GM21786 (cell line): ENCODE results near the gene NELL1.
"Not testable (repeated sequence)": the region's sequence is repeated elsewhere in the genome, so short reads cannot be mapped to it uniquely, and the experiment has no call there.

Source experiments
- ATAC-seq: cut with Tn5 transposase; IDR thresholded peaks from one replicate; pipeline ENCODE4 v1.9.1; 2021; ENCODE audit not compliant: unreplicated experiment

Gene NELL1

DNA sequence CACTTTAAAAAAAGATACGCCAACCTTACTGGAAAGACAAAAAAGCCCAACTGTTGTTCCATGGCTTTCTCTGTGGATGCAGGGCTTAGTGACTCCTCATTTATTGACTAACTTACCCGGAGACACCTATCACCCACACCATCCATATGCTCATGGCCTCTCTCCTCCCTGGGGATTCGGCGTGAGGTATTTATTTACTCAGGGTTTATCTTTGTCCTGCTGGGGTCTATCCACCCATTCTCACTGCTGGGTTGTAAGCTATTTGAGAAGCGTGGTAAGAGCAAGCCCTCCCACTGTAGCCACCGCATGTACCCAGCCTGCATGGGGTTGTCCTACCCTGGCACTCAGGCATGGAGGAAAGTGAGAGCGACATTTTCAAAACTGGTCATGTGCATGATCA lies 93.6 kb downstream of the NELL1 start:
- ATAC-seq, result no peak

GRCh38 chr11:20770414-20770946 lies 101.1 kb downstream of the NELL1 start:
- ATAC-seq, result no peak

DNA sequence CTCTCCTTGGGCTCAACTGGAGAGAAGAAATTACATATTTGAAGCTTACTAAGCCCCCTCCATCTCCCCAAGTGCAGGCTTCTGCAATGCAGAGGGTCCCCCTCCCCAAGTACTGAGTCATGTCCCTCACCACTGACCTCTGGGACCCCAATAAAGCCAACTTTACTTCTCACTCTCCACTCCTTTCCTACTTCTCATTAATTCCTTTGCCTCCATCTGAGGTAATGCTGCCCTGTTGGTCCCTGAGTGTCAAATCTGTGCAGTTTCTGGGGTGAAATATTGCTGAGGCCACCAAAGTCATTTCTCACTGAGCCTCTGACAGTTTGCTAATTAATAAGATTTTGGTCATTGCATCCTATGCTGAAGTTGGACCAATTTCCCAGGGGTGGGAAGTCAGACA lies 101.6 kb downstream of the NELL1 start:
- ATAC-seq, result no peak

- no peak for ATAC-seq
Measured at GRCh38 chr11:20771681-20772080, 102.3 kb downstream of the NELL1 start.

DNA sequence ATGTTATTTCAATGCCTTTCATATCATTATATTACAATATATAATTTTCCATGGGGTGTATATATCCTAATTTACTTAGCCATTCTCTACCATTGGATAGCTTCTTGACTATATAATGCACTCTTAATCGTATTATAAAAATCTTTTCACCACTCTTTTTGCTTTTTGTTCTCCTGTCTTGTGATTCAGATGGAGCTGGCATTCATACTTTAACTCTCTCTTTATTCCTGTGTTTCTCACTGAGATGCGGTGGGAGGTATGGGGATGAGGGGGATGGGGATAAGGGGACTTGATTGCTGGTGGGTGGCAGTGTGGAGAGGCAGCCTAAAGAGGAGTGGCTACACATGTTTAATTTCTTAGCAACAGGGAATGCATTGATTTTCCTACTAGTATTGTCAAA lies 105.9 kb downstream of the NELL1 start:
- no peak for ATAC-seq

DNA sequence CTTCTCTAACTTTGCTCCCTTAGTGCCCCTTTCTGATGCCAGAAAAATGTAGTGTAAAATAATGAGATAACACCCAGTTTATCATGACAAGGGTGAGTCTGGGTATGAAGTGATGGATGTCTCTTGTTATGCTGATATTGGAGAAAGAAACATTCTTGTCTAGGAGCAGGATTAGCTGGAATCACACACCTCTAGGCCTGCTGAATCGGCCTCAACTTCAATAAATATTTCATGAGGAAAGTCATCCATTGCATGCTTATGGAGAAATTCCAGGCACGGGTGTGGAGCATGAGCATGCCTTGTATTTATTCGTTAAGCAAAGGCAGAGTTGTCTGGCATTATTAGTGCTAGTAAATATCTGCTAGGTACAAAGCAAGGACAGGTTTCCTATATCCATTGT lies 113.4 kb downstream of the NELL1 start:
- ATAC-seq, result no peak

GRCh38 chr11:20783220-20783619 lies 113.8 kb downstream of the NELL1 start:
- ATAC-seq, result no peak

- ATAC-seq, result no peak
Measured at GRCh38 chr11:20790622-20791021, 121.2 kb downstream of the NELL1 start.

DNA sequence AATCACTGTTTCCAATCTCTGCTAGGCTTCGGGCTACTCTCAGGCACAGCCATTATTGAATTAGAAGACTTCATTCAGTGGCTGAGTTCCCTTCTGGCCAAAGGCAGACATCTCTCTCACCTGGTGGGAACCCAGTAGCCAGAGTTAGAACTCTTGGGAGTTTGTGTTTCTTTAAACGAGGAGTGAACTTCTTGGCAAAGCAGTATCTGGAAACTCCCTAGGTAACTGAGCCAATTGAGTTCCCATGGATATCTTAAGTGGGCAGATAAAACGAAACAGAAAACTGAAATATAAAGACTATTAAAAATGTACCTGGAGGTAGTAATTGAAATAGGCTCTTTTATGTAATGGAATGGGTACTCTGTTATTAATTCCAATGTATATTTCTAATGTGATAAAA lies 125.6 kb downstream of the NELL1 start:
- ATAC-seq, result no peak

DNA sequence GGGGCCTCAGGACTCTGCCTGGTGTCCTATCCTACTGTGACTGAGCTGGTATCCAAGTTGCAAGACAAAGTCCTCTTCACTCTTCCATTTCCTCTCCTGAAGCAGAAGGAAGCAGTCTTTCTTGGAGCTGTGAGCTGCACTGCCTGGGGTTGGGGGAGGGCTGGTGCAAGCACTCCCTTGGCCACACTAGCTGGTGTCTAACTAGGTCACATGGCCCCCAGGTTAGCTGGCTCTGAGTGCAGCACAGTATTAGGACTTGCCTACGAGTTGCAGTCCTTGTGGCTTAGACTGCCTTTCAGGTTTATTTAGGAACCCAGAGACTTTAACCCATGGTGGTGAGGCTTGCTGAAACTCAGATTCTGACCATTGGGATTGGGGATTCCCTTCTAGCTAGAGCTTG lies 138.9 kb downstream of the NELL1 start:
- no peak for ATAC-seq

- no peak for ATAC-seq
Measured at GRCh38 chr11:20821046-20821445, 151.7 kb downstream of the NELL1 start.

GRCh38 chr11:20821470-20821869 lies 152.1 kb downstream of the NELL1 start:
- ATAC-seq, result no peak

DNA sequence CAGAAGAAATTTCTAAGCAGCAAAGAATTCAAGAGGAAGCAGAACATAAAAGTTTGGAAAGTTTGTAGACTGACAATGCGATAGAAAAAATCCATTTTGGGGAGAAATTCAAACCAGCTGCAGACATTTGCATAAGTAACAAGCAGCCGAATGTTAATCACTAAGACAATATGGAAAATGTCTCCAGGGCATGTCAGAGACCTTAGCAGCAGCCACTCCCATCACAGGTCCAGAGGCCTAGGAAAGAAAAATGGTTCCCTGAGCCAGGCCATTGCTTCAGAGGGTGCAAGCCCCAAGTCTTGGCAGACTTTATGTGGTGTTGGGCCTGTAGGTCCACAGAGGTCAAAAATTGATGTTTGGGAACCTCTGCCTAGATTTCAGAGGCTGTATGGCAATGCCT lies 155.4 kb downstream of the NELL1 start:
- ATAC-seq, result no peak

DNA sequence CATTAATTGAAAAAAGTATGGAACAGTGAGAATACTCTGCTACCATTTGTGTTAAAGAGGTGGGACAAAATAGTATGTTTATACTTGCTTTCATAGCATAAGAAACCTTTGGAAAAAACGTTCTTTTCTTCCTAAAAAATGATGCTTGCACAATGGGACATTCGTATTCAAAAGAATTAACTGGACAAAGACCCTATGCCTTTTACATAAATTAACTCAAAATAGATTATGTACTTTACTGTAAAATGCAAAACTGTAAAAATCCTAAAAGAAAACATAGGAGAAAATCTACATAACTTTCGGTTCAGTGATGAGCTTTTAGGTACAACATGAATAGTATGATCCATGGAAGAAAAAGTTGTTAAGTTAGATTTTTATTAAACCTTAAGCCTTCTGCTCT lies 166.2 kb downstream of the NELL1 start:
- no peak for ATAC-seq

- ATAC-seq, result no peak
Measured at GRCh38 chr11:20839231-20839630, 169.8 kb downstream of the NELL1 start.

GRCh38 chr11:20840341-20840740 lies 171.0 kb downstream of the NELL1 start:
- no peak for ATAC-seq

DNA sequence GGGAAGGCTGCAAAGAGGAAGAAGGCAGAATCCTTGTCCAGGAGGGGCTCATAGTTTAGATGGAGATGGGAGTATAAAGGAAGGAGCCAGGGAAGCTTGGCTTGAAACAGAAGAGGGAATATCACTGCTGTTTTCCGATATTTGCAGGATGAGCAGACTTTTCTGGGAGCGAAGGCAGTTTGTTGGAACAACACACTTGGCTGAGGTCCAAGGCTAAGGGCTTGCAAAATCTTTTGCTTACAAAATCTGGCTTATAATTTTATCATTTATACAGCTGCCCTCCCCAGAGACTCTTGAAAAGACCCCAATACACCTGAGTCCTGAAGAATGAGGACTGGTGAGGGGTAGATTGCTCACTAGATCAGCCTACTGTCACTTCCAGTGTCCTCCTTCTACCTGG lies 174.8 kb downstream of the NELL1 start:
- no peak for ATAC-seq

- ATAC-seq, result no peak
Measured at GRCh38 chr11:20844630-20845029, 175.2 kb downstream of the NELL1 start.

GRCh38 chr11:20854215-20854955 lies 185.0 kb downstream of the NELL1 start:
- no peak for ATAC-seq

GRCh38 chr11:20861322-20861721 lies 191.9 kb downstream of the NELL1 start:
- no peak for ATAC-seq

DNA sequence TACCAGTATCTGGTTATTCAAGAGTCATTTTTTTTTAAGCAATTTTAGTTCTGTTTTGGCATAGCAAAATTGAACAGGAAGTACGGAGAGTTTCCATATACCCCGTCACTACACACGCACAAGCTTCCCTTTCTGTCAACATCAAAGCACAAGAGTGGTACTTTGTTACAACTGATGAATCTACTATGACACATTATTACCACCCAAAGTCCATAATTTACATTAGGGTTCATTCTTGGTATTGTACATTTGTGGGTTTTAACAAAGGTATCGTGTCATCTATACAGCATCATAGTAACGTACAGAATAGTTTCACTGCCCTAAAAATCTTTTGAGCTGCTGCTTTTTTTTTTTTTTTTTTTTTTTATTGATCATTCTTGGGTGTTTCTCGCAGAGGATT lies 192.9 kb downstream of the NELL1 start:
- ATAC-seq, result not testable (repeated sequence)

- no peak for ATAC-seq
Measured at GRCh38 chr11:20864628-20865027, 195.2 kb downstream of the NELL1 start.

DNA sequence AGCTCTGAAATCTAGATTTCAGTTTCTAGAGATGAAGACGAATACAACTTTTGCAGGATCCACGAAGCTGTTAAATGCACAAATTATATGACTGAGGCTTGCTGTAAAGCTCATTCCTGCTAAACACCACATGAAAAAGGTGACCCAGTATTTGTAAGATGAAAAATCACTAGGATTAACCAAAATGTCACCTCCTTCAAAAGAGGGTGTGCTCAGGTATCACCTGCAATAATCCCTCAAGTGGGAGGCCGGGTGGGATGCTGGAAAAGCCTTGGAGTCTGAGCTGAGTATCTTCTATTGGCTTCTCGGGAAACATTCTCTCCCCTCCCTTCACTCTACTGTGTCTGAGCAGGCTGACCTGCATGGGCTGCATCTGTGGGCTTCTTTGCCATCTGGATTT lies 195.8 kb downstream of the NELL1 start:
- ATAC-seq, result no peak
